ENCODE data around the gene CDKL1.

GRCh38 chr14:50285861-50286260 lies 110.8 kb downstream of the CDKL1 start:
- TF ChIP-seq PATZ1 (CRISPR knock-in tag; IDR thresholded peaks at IDR 0.05; ENCODE audit: borderline replicate concordance) (no peak), ZFP3 (CRISPR knock-in tag; IDR thresholded peaks at IDR 0.05) (no peak), CREB5 (CRISPR knock-in tag; IDR thresholded peaks at IDR 0.05; ENCODE audit: low read depth) (no peak), ZC3H10 (CRISPR knock-in tag; IDR thresholded peaks at IDR 0.05) (no peak), OSR1 (CRISPR knock-in tag; IDR thresholded peaks at IDR 0.05) (no peak), RARB (CRISPR knock-in tag; IDR thresholded peaks at IDR 0.05) (no peak), TOX (CRISPR knock-in tag; IDR thresholded peaks at IDR 0.05; ENCODE audit: borderline replicate concordance) (no peak), TSHZ2 (CRISPR knock-in tag; IDR thresholded peaks at IDR 0.05) (no peak), ZNF70 (CRISPR knock-in tag; IDR thresholded peaks at IDR 0.05) (no peak), ZFP30 (CRISPR knock-in tag; IDR thresholded peaks at IDR 0.05) (no peak), ISL1 (CRISPR knock-in tag; IDR thresholded peaks at IDR 0.05) (no peak), ARNTL (CRISPR knock-in tag; IDR thresholded peaks at IDR 0.05; ENCODE audit: borderline replicate concordance, low read depth) (no peak), ZNF565 (CRISPR knock-in tag; conservative IDR thresholded peaks at IDR 0.05; ENCODE audit: low read depth) (no peak)

Data from SK-N-SH treated with all-trans-retinoic acid at 6 μM for 48 hours (cell line).